GM19463 (cell line): ENCODE data around the gene TNFRSF25.
A peak's percentile ranks its signal among the peaks of the same experiment; 100 is the strongest.
"Not testable (repeated sequence)": the region's sequence is repeated elsewhere in the genome, so short reads cannot be mapped to it uniquely, and the experiment has no call there.

Source experiments
- ATAC-seq: cut with Tn5 transposase; IDR thresholded peaks from one replicate; pipeline ENCODE4 v1.9.1; 2021; ENCODE audit warnings: mild to moderate bottlenecking, moderate library complexity; ENCODE audit not compliant: unreplicated experiment

The TNFRSF25 gene

DNA sequence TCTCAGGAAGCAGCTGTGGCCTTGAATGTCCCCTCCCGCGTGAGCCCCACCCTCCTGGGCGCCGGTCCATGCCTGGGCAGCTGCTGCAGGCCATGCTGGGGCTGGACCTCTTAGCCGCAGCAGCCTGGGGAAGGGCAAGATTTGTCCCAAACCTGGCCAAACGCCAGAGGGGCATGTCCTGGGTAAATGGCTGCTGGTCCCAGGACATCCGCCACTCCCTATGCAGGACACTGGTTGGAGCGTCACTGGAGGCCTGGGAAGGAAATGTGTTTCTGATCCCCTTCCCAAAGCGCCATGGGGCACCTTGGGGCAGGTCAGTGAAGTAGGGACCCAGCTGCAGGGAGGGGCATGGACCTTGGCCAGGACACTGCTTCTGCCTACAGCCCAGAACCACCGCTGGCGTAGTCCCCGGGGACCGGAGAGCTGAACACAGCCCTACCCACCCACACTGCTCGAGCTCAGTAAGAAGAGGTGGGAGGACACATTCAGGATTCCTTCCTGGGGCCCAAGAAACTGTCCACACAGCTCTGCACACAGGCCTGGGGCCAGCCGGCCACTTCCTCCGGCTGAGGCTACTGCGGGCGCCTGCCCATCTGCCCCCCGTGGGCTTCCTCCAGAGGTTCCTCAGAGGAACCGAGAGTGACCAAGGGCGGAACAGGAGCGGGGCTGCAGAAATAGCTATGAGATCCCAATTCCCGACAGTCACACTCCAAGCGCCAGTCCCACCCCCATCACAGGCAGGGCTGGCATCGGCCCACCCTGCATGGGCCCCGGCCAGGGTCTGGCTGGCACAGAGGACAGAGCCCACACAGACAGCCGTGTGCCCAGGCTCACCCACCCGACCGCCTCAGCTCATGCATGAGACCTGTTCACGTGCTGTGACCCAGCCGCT lies 36.3 kb upstream of the TNFRSF25 start:
- ATAC-seq = no peak

GRCh38 chr1:6501279-6501813 lies 35.4 kb upstream of the TNFRSF25 start:
- no peak for ATAC-seq

DNA sequence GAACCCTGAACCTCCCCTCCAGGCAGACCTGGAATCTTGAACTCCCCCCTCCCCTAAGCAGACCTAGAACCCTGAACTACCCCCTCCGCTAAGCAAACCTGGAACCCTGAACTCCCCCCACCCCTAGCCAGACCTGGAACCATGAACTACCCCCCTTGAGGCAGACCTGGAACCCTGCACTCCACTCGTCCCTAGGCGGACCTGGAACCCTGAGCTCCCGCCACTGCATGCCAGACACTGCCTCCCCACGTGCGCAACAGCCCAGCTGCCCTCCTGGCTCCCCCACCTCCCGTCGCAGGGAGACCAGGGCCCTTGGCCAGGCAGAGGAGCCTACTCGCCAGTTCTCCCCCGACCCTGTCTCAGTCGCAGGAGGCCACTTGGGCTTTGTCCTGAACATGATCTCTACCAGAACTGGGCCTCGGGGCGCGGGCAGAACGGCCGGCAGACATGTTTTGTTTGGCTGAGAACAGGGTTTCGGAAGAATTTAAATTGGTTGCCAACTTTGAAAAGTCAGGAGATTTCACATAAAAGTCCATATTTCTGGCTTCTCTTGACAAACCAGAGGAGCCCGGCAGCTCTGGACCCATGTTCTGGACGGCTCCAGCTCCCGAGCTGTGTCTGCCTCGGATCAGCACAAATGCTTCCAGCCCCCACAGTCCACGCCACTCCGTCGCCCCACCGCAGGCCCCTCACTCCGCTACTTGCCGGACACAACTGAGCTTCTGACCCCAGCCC lies 34.7 kb upstream of the TNFRSF25 start:
- no peak for ATAC-seq

- no peak for ATAC-seq
These were observed 33.3 kb upstream of the TNFRSF25 start for GRCh38 chr1:6499296-6499695.

DNA sequence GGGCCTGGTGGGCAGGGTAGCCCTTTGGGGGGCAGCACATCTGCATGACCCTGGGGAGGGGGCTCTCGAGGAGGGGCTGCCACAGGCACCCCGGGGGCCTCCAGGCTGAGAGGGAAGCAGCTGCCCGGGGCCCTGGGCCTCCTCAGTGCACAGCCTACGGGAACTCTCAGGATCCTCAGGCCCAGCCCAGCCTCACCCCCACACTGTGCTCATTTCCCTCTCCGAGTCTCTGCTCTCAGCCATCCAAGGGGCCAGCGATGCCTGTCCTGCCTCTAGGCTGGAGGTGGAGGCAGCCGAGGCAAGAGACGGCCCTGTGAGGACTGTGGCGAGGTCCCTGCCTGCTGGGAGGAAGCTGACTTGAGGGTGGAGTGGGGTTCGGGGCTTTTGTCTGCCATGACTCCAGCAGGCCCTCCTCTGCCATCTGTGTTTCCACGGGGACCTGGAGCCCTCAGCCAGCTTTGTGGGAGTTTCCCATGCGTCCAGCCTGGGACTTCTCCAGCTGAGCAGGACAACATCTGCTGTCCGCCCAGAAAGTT lies 32.7 kb upstream of the TNFRSF25 start:
- no peak for ATAC-seq

- ATAC-seq = no peak
These were observed 32.0 kb upstream of the TNFRSF25 start for GRCh38 chr1:6497867-6498575.

GRCh38 chr1:6497215-6497866 lies 31.4 kb upstream of the TNFRSF25 start:
- ATAC-seq = no peak

DNA sequence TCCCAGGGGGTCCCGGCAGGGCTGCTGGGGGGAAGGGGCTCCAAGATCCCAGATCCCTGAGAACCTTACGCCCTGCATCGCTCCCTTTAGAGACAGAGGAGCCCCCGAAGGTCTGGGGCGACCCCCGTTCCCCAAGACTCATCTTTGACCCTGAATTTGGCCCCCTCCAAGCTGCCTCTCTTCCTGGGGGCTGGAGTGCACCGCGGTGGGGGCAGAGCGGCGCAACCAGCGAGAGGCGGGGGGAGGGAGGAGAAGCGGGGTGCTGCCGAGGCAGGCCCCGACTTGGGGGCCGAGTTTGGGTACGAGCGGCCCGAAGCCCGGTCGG lies 30.9 kb upstream of the TNFRSF25 start:
- ATAC-seq = no peak

- no peak for ATAC-seq
These were observed 30.4 kb upstream of the TNFRSF25 start for GRCh38 chr1:6496365-6496721.

DNA sequence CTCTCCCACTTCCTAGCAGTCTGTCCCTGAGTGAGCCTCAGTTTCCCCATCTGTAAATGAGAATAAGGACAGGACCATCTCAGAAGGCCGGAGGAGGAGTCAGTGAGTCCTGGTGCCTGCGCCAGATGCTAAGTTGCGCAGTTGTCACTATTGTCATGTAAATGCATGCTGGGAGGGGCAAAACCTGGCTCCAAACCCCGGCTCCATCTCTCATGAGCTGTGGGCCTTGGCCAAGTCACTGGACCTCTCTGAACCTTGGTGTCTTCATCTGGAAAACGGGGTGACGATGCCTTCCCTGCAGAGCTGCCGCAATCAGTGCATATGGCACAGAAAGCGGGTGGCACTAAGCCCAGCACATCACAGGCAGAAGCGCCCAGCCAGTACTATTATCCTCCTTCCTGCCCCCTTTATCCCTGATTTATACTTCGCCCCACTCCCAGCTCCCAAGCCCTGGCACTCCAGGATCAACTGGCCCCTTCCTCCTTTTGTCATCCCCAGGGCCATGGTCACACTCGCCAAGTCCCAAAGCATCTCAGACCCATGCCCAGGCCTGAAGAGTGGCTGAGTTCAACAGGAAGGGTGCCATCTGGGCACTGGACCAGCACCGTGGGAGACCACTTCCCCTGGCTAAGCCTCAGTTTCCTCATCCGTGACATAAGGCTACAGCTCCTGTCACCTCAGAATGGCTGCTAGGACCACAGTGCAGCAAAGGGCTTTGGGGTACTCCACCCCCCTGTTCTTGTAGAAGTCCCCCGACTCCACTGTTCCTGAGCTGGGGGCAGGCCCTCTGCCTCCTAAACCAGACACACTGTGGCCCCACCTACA lies 29.8 kb upstream of the TNFRSF25 start:
- ATAC-seq = no peak

DNA sequence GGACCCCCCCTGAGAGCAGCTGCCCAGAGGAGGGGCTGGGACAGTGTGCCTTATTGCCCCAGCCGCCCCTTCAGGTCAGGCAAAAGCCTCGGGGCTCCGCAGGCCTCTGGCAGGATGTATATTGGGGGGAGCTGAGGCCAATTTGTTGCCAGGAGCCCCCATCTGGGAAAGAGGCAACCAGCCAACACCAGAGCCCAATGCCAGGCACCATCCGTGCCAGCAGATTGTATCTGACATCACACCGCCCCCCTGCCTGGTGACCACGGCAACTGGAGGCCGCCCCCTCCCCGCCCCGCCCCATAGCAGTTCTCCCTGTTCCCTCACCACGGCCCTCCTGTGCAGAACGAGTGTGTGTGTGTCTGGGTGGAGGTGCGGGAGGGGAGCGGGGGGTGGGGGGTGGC lies 29.1 kb upstream of the TNFRSF25 start:
- no peak for ATAC-seq

DNA sequence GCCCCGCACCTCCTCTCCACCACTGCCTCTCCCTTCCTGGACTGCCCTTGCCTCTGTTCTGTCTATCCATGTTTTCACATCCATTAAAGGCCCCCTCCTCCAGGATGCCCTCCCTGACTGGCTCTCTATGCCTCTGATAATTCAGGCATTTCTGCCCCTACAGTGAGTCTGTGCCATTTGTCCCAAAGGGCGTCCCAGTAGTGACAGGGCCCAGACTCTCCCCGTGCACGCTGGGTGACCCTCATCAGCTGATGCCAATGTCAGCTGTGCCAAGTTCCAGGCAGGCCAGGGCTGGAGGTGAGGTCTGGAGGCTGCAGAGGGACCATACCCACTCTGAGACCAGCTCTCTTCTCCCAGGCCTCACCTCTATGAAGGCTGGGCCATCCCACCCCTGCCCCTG lies 28.7 kb upstream of the TNFRSF25 start:
- ATAC-seq = no peak

DNA sequence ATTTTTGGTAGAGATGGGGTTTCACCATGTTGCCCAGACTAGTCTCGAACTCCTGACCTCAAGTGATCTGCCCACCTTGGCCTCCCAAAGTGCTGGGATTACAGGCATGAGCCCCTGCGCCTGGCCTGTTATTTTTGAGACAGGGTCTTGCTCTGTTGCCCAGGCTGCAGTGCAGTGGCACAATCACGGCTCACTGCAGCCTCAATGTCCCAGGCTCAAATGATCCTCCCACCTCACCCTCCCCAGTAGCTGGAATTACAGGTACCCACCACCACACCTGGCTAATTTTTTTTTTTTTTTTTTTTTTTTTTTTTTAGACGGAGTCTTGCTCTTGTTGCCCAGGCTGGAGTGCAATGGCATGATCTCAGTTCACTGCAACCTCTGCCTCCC lies 27.9 kb upstream of the TNFRSF25 start:
- not testable (repeated sequence) for ATAC-seq

- ATAC-seq = no peak
These were observed 26.0 kb upstream of the TNFRSF25 start for GRCh38 chr1:6491966-6492365.

GRCh38 chr1:6491480-6491962 lies 25.5 kb upstream of the TNFRSF25 start, which contains the start of gene PLEKHG5:
Gene PLEKHG5 (minus strand): TSS chr1:6491667. CDS start chr1:6477571, 14,096 bp downstream.
- ATAC-seq = no peak

- no peak for ATAC-seq
These were observed 25.1 kb upstream of the TNFRSF25 start for GRCh38 chr1:6491081-6491449.

DNA sequence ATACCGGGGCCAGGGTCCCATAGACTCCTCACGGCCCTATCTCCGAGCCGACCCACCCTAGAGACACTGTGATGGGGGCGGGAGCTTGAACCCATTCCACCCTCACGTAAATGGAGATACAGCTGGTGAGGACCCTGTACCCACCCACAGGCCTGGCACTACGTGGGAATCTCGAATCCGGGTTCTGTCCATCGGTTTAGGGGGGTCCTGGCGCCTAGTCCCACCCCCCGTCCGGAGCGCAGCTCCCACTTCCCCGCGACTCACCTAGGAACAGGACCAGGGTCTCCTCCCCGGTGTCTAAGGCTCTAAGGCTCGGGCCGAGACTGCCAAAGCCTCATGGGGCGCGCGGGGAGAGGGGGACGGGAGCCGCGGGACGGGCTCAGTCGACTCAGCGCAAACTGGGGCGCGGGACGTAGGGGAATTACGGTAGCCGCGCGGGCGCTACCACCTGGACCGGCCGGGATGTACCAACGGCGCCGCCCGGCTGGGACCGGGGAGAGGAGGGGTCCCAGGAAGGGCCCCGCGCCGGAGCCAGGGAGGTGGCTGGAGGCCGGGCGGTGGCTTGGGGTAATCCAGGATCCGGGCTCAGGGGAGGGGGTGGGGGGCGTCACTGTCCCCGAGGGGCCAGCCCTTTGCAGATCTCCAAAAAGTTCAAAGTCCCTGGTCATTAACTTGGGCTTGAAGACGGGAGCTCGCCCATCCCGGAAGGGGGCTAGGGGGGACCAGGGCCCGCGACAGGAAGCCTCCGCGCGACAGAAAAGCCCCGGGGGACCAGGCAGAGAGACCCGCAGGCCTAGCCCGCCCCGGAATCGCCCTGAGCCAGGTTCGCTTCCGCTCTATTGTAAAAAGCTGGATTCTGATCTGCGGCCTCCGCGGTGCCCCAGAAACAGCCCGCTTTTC lies 24.5 kb upstream of the TNFRSF25 start:
- peak; percentile 45 for ATAC-seq

GRCh38 chr1:6489799-6490180 lies 23.8 kb upstream of the TNFRSF25 start:
- ATAC-seq = peak; percentile 67

DNA sequence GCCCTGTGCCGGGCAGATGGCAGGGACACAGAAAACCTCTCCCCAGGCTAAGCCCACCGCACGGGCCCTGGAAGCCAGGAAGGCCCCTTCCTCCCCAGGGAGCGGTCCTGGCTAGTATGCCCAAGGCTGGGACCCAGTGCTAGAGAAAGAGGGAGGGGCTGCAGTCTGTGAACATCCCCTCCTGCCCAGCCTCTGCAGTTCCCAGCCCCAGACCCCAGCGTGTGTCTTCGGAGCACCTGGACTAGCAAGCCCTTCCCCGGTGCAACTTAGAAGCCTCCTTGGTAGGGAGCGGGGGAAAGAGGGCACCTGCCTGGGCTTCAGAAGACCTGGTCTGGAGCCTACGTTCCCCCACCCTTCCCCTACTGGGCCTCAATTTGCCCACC lies 23.4 kb upstream of the TNFRSF25 start:
- no peak for ATAC-seq
